Hematopoietic multipotent progenitor cell (in vitro differentiated cells): ENCODE data around the gene PARD6G. TPM values are rescaled to one million over a fixed set of nuclear protein-coding genes. Genes with fewer than 3 reads are reported as not detected.

Experiments
- DNase-seq, 3 donors: peaks; one replicate each; pipeline ENCODE4 v3.0.0-alpha.2; 2011 to 2015; ENCODE audit warnings: low read depth in 2 of 3, low spot score in 2 of 3
- total RNA-seq: library from RNA; depleted of rRNA; stranded (reverse); fragments of >200 nt; gene quantifications from one replicate; pipeline ENCODE4 v1.2.3, GENCODE V29; 2012

The PARD6G gene
- total RNA-seq, 1 donor, result under 0.01 TPM

GRCh38 chr18:80124131-80124530, 123.2 kb downstream of the PARD6G start:
- DNase-seq, result no peak

- no peak for DNase-seq
Measured at GRCh38 chr18:80120932-80121331, 126.4 kb downstream of the PARD6G start.

GRCh38 chr18:80119111-80119510, 128.2 kb downstream of the PARD6G start:
- no peak for DNase-seq

GRCh38 chr18:80115035-80115434, 132.3 kb downstream of the PARD6G start:
- DNase-seq, result no peak

GRCh38 chr18:80112624-80113248, 134.6 kb downstream of the PARD6G start:
- DNase-seq, result no peak

- DNase-seq, result no peak
Measured at GRCh38 chr18:80109676-80110078, 137.6 kb downstream of the PARD6G start.

- DNase-seq, result peak; percentile 81 to 98 (median 95)
Measured at GRCh38 chr18:80108739-80109675, 138.3 kb downstream of the PARD6G start, which contains the start of gene ADNP2. TSS of gene ADNP2 (plus strand) at chr18:80109262. CDS start at chr18:80117543, 8,281 bp downstream.

GRCh38 chr18:80108121-80108536, 139.2 kb downstream of the PARD6G start:
- no peak for DNase-seq

- DNase-seq, result no peak
Measured at GRCh38 chr18:80107426-80107825, 139.9 kb downstream of the PARD6G start.

Other genes with a start within 250 kb of the PARD6G start
- gene RBFA, start 213.1 kb downstream of the PARD6G start, total RNA-seq, result 26.1 TPM
- gene ADNP2, start 138.3 kb downstream of the PARD6G start, total RNA-seq, result 18.0 TPM